OCI-LY3 (cell line): ENCODE results near the gene ARHGEF17.

ENCODE experiments used
- H2AFZ ChIP-seq: fragments of 200-600, 300-600 bp; shearing (Covaris generic); 2 replicates; pipeline ENCODE4 v1.6.0; 2014; ENCODE audit warnings: antibody characterized with exemption, low read depth, low read length
- H3K27ac ChIP-seq: fragments of 200-600, 300-600 bp; sonication (generic); 2 replicates; pipeline ENCODE4 v1.5.1; 2014; ENCODE audit warnings: mild to moderate bottlenecking, low read length, moderate library complexity, mixed read lengths
- H3K27me3 ChIP-seq: fragments of 200-600, 300-600 bp; sonication (generic); 2 replicates; pipeline ENCODE4 v1.6.1; 2014; ENCODE audit warnings: low read depth, low read length, mixed read lengths
- H3K36me3 ChIP-seq: fragments of 200-600, 300-600 bp; sonication (generic); replicated peaks from 2 replicates; pipeline ENCODE3; 2014; ENCODE audit warnings: low read depth, low read length, mixed read lengths
- H3K4me1 ChIP-seq: fragments of 300-600, 200-600 bp; sonication (generic); 2 replicates; pipeline ENCODE4 v1.6.1; 2014; ENCODE audit warnings: low read length, mixed read lengths
- H3K4me2 ChIP-seq: fragments of 200-600, 300-600 bp; sonication (generic); 2 replicates; pipeline ENCODE4 v1.6.1; 2014; ENCODE audit warnings: low read length, mixed read lengths
- H3K4me3 ChIP-seq: fragments of 300-600, 200-600 bp; sonication (generic); 2 replicates; pipeline ENCODE4 v1.5.1; 2014; ENCODE audit warnings: antibody characterized with exemption, mild to moderate bottlenecking, low read length, moderate library complexity
- H3K79me2 ChIP-seq: fragments of 300-600, 200-600 bp; shearing (Covaris generic); 2 replicates; pipeline ENCODE4 v1.6.1; 2014; ENCODE audit warnings: mild to moderate bottlenecking, low read length, mixed read lengths
- H3K9ac ChIP-seq: fragments of 300-600, 200-600 bp; shearing (Covaris generic); 2 replicates; pipeline ENCODE4 v1.6.0; 2014; ENCODE audit warnings: mild to moderate bottlenecking, low read length, moderate library complexity
- H3K9me3 ChIP-seq: fragments of 200-600, 300-600 bp; shearing (Covaris generic); 2 replicates; pipeline ENCODE4 v1.6.1; 2014; ENCODE audit warnings: low read length, mixed read lengths; ENCODE audit not compliant: insufficient read depth
- H4K20me1 ChIP-seq: fragments of 200-600, 300-600 bp; sonication (generic); 2 replicates; pipeline ENCODE4 v1.6.1; 2016; ENCODE audit warnings: low read length, mixed read lengths; ENCODE audit not compliant: insufficient read depth
- EZH2phosphoT487 ChIP-seq: fragments of 200-600 bp; shearing (Covaris generic); IDR thresholded peaks from 2 replicates; pipeline ENCODE4 v1.6.1; 2018; ENCODE audit warnings: antibody characterized with exemption, mixed run types, low read depth
- TF ChIP-seq, protein P1 (sequence below): fragments of 200-600, 300-600 bp; sonication (generic); IDR thresholded peaks from 2 replicates; pipeline ENCODE4 v1.5.1; 2014; ENCODE audit warnings: antibody characterized with exemption, low read length, low read depth

The ARHGEF17 gene

DNA sequence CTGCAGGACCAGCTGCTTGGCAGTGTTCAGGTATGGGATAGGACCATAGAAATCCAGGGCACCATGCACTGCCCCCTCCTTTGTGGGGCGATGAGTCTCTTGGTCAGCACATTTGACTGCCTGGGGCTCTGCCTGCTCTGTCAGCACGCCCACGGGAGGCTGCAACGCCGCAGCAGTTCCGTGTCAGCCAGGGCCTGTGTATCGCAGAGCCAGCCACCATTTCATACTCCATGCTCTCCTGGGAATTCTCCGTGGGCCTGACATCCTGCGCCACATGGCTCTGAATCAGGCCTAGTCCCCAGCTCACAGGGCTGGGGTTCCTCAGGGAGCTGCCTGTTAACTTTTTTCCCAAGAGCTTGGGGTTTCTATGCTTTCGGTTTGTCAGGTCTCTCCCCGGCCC is 51.3 kb downstream of the ARHGEF17 start:
- no peaks in the 10 kb centered on the region for H3K36me3 ChIP-seq
- H3K27ac ChIP-seq = no peak overlapping the region
- no peak overlapping the region for H3K4me3 ChIP-seq
- H3K27me3 ChIP-seq = no peaks in the 10 kb centered on the region; the same call in 1 of the 2 replicates
- H3K79me2 ChIP-seq = no peaks in the 10 kb centered on the region
- TF ChIP-seq, protein P1, sequence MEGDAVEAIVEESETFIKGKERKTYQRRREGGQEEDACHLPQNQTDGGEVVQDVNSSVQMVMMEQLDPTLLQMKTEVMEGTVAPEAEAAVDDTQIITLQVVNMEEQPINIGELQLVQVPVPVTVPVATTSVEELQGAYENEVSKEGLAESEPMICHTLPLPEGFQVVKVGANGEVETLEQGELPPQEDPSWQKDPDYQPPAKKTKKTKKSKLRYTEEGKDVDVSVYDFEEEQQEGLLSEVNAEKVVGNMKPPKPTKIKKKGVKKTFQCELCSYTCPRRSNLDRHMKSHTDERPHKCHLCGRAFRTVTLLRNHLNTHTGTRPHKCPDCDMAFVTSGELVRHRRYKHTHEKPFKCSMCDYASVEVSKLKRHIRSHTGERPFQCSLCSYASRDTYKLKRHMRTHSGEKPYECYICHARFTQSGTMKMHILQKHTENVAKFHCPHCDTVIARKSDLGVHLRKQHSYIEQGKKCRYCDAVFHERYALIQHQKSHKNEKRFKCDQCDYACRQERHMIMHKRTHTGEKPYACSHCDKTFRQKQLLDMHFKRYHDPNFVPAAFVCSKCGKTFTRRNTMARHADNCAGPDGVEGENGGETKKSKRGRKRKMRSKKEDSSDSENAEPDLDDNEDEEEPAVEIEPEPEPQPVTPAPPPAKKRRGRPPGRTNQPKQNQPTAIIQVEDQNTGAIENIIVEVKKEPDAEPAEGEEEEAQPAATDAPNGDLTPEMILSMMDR = no peak
- TF ChIP-seq EZH2phosphoT487 = no peak
- H4K20me1 ChIP-seq = no peaks in the 10 kb centered on the region
- no peak overlapping the region for H3K4me2 ChIP-seq
- no peak overlapping the region for H2AFZ ChIP-seq
- H3K4me1 ChIP-seq = no peaks in the 10 kb centered on the region
- H3K9me3 ChIP-seq = no peaks in the 10 kb centered on the region
- no peak overlapping the region for H3K9ac ChIP-seq

DNA sequence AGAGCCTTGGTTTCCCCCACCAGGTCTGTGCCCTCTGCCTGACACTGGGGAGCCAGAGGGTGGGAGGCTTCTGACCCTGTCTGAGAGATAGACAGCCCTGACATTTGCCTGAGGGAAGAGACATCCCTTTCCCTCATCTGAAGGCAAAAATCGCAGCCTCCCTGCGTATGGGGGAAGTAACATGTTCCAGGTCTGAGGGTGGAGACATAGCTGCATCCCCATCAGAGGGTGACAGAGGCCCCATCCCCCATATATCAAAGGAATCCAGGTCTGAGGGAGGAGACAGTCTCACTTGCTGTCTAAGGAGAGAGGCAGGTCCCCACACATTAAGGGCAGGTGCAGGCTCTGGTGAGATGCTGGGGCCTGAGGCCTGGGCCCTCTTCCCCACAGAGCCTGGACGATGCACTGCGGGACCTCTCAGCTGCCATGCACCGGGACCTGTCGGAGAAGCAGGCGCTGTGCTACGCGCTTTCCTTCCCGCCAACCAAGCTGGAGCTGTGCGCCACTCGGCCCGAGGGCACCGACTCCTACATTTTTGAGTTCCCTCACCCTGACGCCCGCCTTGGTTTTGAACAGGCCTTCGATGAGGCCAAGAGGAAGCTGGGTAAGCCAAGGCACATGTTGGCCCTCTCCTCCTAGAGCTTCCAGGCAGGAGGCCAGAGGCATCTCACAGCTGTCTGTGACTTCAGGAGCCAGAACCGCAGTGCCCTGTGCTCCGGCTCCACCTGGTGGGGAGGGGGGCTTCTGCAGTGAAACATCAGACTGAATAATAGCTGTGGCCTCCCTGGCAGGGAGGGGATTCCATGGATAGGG is 52.1 kb downstream of the ARHGEF17 start:
- no peak overlapping the region for H3K27ac ChIP-seq
- H4K20me1 ChIP-seq = no peaks in the 10 kb centered on the region
- no peaks in the 10 kb centered on the region for H3K9me3 ChIP-seq
- TF ChIP-seq EZH2phosphoT487 = no peak
- TF ChIP-seq, protein P1 = peak; percentile 54
- no peaks in the 10 kb centered on the region for H3K79me2 ChIP-seq
- no peak overlapping the region for H2AFZ ChIP-seq
- no peak overlapping the region for H3K9ac ChIP-seq
- no peaks in the 10 kb centered on the region; the same call in 1 of the 2 replicates for H3K27me3 ChIP-seq
- no peaks in the 10 kb centered on the region for H3K36me3 ChIP-seq
- no peaks in the 10 kb centered on the region for H3K4me1 ChIP-seq
- no peak overlapping the region for H3K4me2 ChIP-seq
- no peak overlapping the region for H3K4me3 ChIP-seq

DNA sequence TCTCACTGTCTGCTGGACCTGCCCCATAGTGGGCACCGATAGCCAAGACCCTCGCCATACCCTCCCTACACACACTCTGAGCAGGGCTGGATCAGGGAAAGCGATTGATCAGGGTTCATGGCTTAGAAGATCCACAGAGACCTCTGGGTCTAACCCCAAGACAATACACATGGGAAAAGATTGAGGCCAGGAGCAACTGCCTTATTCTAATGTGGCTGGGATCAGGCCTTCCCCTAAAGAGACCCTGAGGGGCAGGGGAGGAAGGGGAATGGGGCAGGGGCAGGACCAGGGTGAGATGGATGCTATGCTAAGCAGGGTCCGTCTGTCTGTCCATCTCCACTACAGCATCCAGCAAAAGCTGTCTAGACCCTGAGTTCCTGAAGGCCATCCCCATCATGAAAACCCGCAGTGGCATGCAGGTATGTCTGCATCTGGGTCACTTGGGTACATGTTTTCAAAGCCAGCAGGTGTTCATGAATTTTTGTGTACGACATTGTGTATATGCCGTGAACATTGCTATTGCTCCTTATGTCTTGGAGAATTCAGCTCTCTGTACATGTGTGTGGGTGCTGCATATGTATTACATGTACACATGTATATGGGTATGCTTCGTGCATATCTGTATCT is 52.8 kb downstream of the ARHGEF17 start:
- Histone ChIP-seq H3K9ac (no peak overlapping the region), H3K4me1 (no peaks in the 10 kb centered on the region), H3K36me3 (no peaks in the 10 kb centered on the region), H2AFZ (no peak overlapping the region), H3K79me2 (no peaks in the 10 kb centered on the region), H4K20me1 (no peaks in the 10 kb centered on the region), H3K27ac (no peak overlapping the region), H3K4me3 (no peak overlapping the region), H3K4me2 (no peak overlapping the region), H3K9me3 (no peaks in the 10 kb centered on the region), H3K27me3 (no peaks in the 10 kb centered on the region)
- TF ChIP-seq, protein P1 = no peak
- TF ChIP-seq EZH2phosphoT487 = no peak

DNA sequence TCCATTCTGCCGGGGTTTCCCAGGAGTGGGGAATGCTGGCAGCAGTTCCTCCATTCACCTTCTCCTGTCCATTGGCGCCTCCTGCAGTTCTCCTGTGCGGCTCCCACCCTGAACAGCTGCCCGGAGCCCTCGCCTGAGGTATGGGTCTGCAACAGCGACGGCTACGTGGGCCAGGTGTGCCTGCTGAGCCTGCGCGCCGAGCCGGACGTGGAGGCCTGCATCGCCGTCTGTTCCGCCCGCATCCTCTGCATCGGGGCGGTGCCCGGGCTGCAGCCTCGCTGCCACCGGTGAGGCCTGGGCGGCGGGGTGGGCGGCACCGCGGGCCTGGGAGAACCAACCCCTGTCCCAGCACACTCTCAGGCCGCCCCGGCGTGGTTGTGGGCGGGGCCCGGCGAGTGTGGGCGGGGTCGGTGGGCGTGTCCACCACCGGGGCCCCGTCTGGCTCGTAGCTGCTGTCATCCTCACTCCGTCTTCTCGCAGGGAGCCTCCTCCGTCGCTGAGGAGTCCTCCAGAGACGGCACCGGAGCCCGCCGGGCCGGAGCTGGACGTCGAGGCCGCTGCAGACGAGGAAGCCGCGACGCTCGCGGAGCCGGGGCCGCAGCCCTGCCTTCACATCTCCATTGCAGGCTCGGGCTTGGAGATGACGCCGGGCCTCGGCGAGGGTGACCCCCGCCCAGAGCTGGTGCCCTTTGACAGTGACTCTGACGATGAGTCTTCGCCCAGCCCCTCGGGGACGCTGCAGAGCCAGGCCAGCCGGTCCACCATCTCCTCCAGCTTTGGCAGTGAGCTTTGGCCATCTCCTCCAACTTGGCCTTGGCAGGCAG is 54.1 kb downstream of the ARHGEF17 start:
- Histone ChIP-seq H3K4me1 (peaks cover 6% of the 10 kb centered on the region), H3K9me3 (no peaks in the 10 kb centered on the region), H3K4me2 (no peak overlapping the region), H3K27ac (no peak overlapping the region), H3K36me3 (no peaks in the 10 kb centered on the region), H4K20me1 (no peaks in the 10 kb centered on the region), H2AFZ (no peak overlapping the region), H3K79me2 (no peaks in the 10 kb centered on the region), H3K4me3 (no peak overlapping the region), H3K27me3 (no peaks in the 10 kb centered on the region), H3K9ac (no peak overlapping the region)
- TF ChIP-seq, protein P1 = no peak
- TF ChIP-seq EZH2phosphoT487 = no peak
